SH-SY5Y (cell line): ENCODE data around the gene EIF2B1.

Experiments used
- GATA2 ChIP-seq: IDR thresholded peaks from 2 replicates; pipeline ENCODE4 v1.6.1; 2011; ENCODE audit warnings: mild to moderate bottlenecking, low read depth, low read length
- GATA3 ChIP-seq: IDR thresholded peaks from 2 replicates; pipeline ENCODE4 v1.6.1; 2011; ENCODE audit warnings: low read depth, mild to moderate bottlenecking, low read length, moderate library complexity

DNA sequence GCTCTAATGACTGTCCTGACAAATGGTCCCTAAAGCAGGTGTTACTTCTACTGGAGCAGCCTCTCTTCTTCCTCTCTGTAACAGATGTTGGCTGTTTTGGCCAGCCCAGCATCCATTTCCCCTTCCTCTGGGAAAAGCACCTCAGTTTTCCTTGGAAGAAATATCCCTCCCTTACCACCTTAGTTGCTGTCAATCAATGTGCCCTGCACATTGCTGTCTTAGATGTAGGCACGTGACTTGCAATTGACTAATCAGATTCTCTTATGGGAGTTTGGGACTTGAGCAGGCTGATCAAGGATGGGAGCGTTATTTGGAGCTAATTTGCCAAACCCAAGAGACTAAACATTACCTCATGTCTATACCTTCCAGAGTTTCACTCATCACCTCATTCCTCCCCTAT, 61.1 kb downstream of the EIF2B1 start:
- TF ChIP-seq GATA2, result no peak
- no peak for TF ChIP-seq GATA3
